SU-DHL-6 (cell line): ENCODE results near the gene ZNF341.

Source experiments
- H2AFZ ChIP-seq: fragments of 200-600 bp; sonication (generic); 2 replicates; pipeline ENCODE4 v1.6.1; 2014; ENCODE audit warnings: low read depth, mild to moderate bottlenecking, moderate library complexity, mixed read lengths, antibody characterized with exemption, low read length; ENCODE audit not compliant: severe bottlenecking
- H3F3A ChIP-seq: fragments of 200-600 bp; shearing (Covaris generic); 2 replicates; pipeline ENCODE4 v1.6.0; 2016; ENCODE audit warnings: antibody characterized with exemption, mild to moderate bottlenecking; ENCODE audit not compliant: insufficient read depth
- H3K27ac ChIP-seq: fragments of 200-600 bp; sonication (generic); 2 replicates; pipeline ENCODE4 v1.5.1; 2016; ENCODE audit warnings: low read depth, mild to moderate bottlenecking, low read length, moderate library complexity, mixed read lengths
- H3K27me3 ChIP-seq: fragments of 200-600 bp; sonication (generic), shearing (Covaris generic); 2 replicates; pipeline ENCODE4 v1.6.0; 2014; ENCODE audit warnings: mild to moderate bottlenecking, low read length
- H3K36me3 ChIP-seq: fragments of 200-600 bp; sonication (generic); 2 replicates; pipeline ENCODE4 v1.6.1; 2014; ENCODE audit warnings: mild to moderate bottlenecking, low read length, mixed read lengths
- H3K4me2 ChIP-seq: fragments of 300-600, 200-600 bp; shearing (Covaris generic), sonication (generic); 2 replicates; pipeline ENCODE4 v1.6.0; 2014; ENCODE audit warnings: low read length, low read depth, mild to moderate bottlenecking; ENCODE audit not compliant: poor library complexity, severe bottlenecking
- H3K4me3 ChIP-seq: fragments of 200-600 bp; sonication (generic); 2 replicates; pipeline ENCODE4 v1.5.1; 2014; ENCODE audit warnings: antibody characterized with exemption, low read length, mild to moderate bottlenecking, mixed read lengths; ENCODE audit not compliant: insufficient read depth, poor library complexity, severe bottlenecking
- H3K79me2 ChIP-seq: fragments of 200-600 bp; sonication (generic); 2 replicates; pipeline ENCODE4 v1.6.1; 2014; ENCODE audit warnings: mild to moderate bottlenecking, low read length, moderate library complexity; ENCODE audit not compliant: insufficient read depth
- H3K9ac ChIP-seq: fragments of 200-600 bp; sonication (generic); 2 replicates; pipeline ENCODE4 v1.7.0; 2014; ENCODE audit warnings: mild to moderate bottlenecking, low read length
- H3K9me2 ChIP-seq: fragments of 200-600 bp; sonication (generic); replicated peaks from 2 replicates; pipeline ENCODE4 v1.6.1; 2014; ENCODE audit warnings: low read length; ENCODE audit not compliant: insufficient read depth
- H3K9me3 ChIP-seq: fragments of 200-600 bp; sonication (generic); 2 replicates; pipeline ENCODE4 v1.6.1; 2014; ENCODE audit warnings: low read length, mixed read lengths; ENCODE audit not compliant: insufficient read depth
- H4K20me1 ChIP-seq: fragments of 200-600 bp; sonication (generic); 2 replicates; pipeline ENCODE4 v1.6.1; 2014; ENCODE audit warnings: low read depth, mild to moderate bottlenecking, antibody characterized with exemption, low read length, moderate library complexity, mixed read lengths
- EZH2phosphoT487 ChIP-seq: fragments of 200-600 bp; sonication (generic), shearing (Covaris generic); conservative IDR thresholded peaks from 2 replicates; pipeline ENCODE4 v1.6.1; 2018; ENCODE audit warnings: mild to moderate bottlenecking, antibody characterized with exemption, low read length, moderate library complexity, mixed read lengths
- TF ChIP-seq, protein P1 (sequence below): fragments of 200-600 bp; sonication (generic); IDR thresholded peaks from one replicate; pipeline ENCODE4 v1.5.1; 2017; ENCODE audit warnings: antibody characterized with exemption, mild to moderate bottlenecking, low read length, moderate library complexity; ENCODE audit not compliant: insufficient read depth, poor library complexity, severe bottlenecking

ZNF341 gene

DNA sequence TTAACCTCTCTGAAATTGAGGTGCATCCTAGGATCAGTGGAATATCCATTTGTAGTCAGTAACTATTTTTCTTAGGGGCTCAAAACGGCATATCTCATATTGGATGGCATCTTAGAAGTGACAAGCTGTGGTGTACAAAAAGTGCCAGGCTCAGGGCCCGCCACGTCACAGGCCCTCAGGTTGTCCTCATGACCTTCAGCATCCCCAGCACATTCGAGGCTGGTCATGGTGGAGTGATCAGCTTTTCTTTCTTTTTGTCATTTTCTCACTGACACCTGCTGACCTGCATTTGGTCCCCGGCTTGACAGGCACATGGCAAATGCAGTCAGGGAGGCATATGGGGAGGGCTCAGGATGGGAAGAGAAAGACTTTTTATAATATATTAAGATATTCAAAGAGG is 38.5 kb upstream of the ZNF341 start:
- Histone ChIP-seq H3K27ac (no peak overlapping the region), H3K4me3 (no peak overlapping the region), H3K9me2 (no peaks in the 10 kb centered on the region), H3K79me2 (no peaks in the 10 kb centered on the region), H3K9me3 (no peaks in the 10 kb centered on the region), H3K27me3 (no peaks in the 10 kb centered on the region), H3K9ac (no peak overlapping the region), H3K36me3 (no peaks in the 10 kb centered on the region), H4K20me1 (no peaks in the 10 kb centered on the region), H3K4me2 (no peak overlapping the region), H3F3A (no peaks in the 10 kb centered on the region), H2AFZ (no peak overlapping the region)
- TF ChIP-seq, protein P1, sequence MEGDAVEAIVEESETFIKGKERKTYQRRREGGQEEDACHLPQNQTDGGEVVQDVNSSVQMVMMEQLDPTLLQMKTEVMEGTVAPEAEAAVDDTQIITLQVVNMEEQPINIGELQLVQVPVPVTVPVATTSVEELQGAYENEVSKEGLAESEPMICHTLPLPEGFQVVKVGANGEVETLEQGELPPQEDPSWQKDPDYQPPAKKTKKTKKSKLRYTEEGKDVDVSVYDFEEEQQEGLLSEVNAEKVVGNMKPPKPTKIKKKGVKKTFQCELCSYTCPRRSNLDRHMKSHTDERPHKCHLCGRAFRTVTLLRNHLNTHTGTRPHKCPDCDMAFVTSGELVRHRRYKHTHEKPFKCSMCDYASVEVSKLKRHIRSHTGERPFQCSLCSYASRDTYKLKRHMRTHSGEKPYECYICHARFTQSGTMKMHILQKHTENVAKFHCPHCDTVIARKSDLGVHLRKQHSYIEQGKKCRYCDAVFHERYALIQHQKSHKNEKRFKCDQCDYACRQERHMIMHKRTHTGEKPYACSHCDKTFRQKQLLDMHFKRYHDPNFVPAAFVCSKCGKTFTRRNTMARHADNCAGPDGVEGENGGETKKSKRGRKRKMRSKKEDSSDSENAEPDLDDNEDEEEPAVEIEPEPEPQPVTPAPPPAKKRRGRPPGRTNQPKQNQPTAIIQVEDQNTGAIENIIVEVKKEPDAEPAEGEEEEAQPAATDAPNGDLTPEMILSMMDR = no peak
- TF ChIP-seq EZH2phosphoT487 = no peak

DNA sequence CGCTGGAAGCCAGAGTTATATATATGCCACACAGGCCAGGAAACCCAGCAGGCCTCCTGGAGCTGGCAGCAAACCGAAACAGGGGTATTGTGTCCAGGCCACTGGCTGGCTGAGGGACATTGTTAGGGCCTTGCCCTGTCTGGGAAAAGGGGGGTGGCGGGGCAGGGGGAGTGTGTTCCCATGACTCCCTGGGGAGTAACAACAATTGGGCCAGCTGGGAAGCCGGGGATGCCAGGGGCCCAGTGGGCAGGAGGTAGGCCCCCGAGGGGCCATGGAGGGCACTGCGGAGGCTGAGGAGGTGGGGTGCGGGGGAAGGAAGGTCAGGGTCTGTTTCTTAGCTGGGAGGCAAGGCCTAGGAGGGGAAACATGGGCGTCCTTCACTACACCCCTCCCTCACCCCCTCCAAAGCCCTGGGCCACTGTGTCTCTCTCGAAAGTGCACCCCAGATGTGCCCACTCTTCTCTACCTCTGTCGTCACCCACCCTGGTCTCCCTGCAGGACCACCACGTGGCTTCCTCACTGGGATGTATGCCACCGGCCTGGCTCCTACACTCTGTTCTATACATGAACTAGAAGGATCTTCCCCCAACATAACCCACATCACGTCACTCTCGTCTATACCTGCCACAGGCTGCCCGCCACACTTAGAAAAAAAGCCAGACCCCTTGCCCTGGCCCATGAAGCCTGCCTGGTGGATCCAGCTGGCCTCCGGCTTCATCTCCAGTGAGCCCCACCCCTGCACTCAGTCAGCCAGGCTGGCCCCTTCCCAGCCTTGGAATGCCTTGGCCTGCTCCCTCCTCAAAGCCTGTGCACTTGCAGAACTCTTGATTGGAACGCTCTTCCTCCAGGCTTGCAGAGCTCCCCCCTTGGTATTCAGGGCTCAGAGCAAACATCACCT is 37.8 kb upstream of the ZNF341 start:
- H3K27me3 ChIP-seq = no peaks in the 10 kb centered on the region
- H3K4me2 ChIP-seq = no peak overlapping the region
- no peak overlapping the region for H3K4me3 ChIP-seq
- no peak overlapping the region for H3K27ac ChIP-seq
- no peaks in the 10 kb centered on the region for H4K20me1 ChIP-seq
- no peaks in the 10 kb centered on the region for H3F3A ChIP-seq
- no peaks in the 10 kb centered on the region for H3K79me2 ChIP-seq
- H3K9ac ChIP-seq = no peak overlapping the region
- H3K9me3 ChIP-seq = no peaks in the 10 kb centered on the region
- no peaks in the 10 kb centered on the region for H3K36me3 ChIP-seq
- TF ChIP-seq EZH2phosphoT487 = no peak
- TF ChIP-seq, protein P1 = no peak
- no peak overlapping the region for H2AFZ ChIP-seq
- H3K9me2 ChIP-seq = no peaks in the 10 kb centered on the region

DNA sequence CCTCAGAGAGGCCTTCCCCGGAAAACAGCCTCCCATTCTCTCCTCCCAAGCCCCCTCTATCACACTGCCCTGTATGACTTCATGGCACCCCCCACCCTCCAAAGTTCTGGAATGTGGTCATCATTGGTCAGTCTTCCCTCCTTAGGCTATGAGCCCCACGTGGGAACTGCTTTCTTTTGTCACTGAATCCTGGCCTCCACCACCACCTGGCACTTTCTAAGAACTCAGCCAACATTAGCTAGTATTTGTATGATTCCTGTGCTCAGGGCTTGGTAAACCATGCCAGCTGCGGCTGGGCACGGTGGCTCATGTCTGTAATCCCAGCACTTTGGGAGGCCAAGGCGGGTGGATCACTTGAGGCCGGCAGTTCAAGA is 37.2 kb upstream of the ZNF341 start:
- no peak overlapping the region for H3K9ac ChIP-seq
- H3K4me3 ChIP-seq = no peak overlapping the region
- H3K36me3 ChIP-seq = no peaks in the 10 kb centered on the region
- no peak overlapping the region for H3K27ac ChIP-seq
- no peaks in the 10 kb centered on the region for H3K27me3 ChIP-seq
- TF ChIP-seq, protein P1 = no peak
- no peak for TF ChIP-seq EZH2phosphoT487
- H4K20me1 ChIP-seq = no peaks in the 10 kb centered on the region
- H2AFZ ChIP-seq = no peak overlapping the region
- no peaks in the 10 kb centered on the region for H3K79me2 ChIP-seq
- H3K9me3 ChIP-seq = no peaks in the 10 kb centered on the region
- H3K9me2 ChIP-seq = no peaks in the 10 kb centered on the region
- no peak overlapping the region for H3K4me2 ChIP-seq
- H3F3A ChIP-seq = no peaks in the 10 kb centered on the region
